Retinal pigment epithelial cell (primary cell): ENCODE results near the gene SLC9A9.
A peak's percentile ranks its signal among the peaks of the same experiment; 100 is the strongest.

Source experiments
- DNase-seq: peaks from one replicate; pipeline ENCODE4 v3.0.0-alpha.2; 2010; ENCODE audit warnings: low read depth
- H3K4me3 ChIP-seq: 2 replicates; pipeline ENCODE4 v1.5.1; 2011; ENCODE audit warnings: mild to moderate bottlenecking, low read length, control low read depth, moderate library complexity
- TF ChIP-seq, protein P1 (sequence below): conservative IDR thresholded peaks from 2 replicates; pipeline ENCODE4 v1.5.1; 2011; ENCODE audit warnings: low read depth, low read length, control low read depth, inconsistent platforms

The SLC9A9 gene

DNA sequence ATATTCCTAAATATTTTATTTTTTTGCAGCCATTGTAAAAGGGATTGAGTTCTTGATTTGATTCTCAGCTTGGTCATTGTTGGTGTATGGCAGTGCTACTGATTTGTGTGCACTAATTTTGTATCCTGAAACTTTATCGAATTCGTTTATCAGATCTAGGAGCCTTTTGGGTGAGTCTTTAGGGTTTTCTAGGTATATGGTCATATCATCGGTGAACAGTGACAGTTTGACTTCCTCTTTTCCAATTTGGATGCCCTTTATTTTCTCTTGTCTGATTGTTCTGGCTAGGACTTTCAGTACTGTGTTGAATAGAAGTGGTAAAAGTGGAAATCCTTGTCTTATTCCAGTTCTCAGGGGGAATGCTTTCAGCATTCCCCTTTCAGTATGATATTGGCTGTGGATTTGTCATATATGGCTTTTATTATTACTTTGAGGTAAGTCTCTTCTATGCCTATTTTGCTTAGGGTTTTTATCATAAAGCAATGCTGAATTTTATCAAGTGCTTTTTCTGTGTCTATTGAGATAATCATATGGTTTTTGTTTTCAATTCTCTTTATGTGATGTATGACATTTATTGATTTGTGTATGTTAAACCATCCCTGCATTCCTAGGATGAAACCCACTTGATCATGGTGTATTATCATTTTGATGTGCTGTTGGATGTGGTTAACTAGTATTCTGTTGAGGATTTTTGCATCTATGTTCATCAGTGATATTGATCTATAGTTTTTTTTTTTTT is 11.4 kb upstream of the SLC9A9 start:
- TF ChIP-seq, protein P1, sequence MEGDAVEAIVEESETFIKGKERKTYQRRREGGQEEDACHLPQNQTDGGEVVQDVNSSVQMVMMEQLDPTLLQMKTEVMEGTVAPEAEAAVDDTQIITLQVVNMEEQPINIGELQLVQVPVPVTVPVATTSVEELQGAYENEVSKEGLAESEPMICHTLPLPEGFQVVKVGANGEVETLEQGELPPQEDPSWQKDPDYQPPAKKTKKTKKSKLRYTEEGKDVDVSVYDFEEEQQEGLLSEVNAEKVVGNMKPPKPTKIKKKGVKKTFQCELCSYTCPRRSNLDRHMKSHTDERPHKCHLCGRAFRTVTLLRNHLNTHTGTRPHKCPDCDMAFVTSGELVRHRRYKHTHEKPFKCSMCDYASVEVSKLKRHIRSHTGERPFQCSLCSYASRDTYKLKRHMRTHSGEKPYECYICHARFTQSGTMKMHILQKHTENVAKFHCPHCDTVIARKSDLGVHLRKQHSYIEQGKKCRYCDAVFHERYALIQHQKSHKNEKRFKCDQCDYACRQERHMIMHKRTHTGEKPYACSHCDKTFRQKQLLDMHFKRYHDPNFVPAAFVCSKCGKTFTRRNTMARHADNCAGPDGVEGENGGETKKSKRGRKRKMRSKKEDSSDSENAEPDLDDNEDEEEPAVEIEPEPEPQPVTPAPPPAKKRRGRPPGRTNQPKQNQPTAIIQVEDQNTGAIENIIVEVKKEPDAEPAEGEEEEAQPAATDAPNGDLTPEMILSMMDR = no peak
- H3K4me3 ChIP-seq = no peak overlapping the region

DNA sequence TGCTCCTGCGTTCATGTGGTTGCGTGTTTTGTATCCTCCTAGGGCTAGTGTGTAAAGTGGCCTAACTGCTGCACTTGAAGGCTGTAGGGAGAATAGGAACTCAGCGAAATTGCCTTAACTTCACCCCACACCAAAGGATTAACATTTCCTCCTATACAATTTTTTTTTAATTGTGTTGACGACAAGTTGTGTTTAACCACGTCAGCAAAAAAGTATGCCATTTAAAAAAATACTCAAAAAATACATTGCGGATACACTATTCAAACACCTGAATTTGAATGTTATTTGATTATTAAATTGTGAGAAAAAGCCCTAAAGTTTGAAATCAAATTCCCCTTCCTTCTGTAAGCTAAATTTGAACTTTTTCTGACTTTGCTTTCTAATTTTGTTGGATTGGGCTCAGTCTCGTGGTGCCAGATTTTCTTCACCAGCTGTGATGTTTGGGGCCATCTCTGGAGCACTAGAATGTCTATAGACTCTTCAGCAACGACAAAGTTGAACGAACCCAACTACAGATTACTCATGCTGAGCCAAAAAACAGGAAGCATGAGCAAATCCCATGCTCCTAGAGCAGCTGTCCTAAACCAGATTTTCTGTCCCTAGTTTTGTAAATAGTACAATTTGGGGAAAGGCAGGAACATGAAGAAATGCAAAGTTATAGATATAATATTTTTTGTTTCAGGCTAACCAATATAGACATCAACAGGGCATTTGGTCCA is 8.1 kb upstream of the SLC9A9 start:
- H3K4me3 ChIP-seq = no peak overlapping the region
- DNase-seq = no peak
- TF ChIP-seq, protein P1 = no peak

More for the DNA sequence above, 11.4 kb upstream of the SLC9A9 start:
- DNase-seq = no peak

DNA sequence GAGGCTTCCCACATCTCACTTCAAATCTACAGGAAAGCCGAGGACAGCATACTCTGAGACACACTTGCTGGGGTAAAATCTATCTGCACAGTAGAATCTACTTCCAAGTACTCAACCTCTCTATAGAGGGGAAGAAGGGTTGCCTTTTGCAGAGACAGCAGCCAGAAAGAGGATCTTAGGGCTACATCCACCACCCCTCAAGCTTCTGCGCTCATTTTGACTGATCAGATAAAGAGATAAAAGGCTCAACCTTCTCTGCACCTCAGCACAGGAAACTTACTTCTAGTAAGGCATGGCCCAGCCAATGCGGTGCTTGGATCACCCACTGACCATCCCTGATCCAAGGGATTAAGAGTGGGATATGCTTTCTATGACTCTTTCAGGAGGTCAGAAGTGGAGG is 6.9 kb upstream of the SLC9A9 start:
- no peak overlapping the region for H3K4me3 ChIP-seq
- DNase-seq = no peak
- TF ChIP-seq, protein P1 = no peak

DNA sequence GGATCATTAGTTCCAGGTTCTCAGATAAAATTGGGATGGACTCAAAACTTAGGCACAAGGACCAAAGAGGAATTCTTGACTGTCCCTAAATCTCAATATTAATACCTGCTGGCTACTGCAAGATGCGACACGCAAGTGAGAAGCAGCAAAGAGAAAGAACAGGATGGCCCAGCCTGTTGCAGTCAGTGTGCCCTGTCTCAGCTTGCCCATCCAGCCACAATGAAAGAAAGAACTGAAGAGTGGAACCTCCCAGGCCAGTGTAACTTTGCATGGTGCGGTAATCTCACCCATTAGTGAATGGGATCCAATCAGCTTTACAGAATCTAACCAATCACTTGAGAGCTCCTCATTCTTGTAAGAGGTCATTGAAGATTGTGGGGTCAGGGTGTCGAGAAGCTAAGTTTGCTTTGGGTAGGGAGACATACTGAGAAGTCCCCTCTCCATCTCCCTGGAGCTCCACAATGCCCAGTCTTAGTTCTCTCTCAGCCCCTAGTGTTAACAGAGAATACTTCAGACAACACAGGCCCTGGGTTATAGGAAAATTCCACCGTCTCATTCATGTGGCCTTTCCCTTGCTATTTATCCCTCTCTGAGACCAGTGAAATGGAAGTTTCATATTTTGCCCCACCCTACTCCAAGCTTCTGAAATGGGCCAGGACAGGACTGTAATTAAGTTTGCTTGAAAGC is 3.2 kb upstream of the SLC9A9 start:
- TF ChIP-seq, protein P1 = no peak
- DNase-seq = no peak
- H3K4me3 ChIP-seq = no peak overlapping the region

DNA sequence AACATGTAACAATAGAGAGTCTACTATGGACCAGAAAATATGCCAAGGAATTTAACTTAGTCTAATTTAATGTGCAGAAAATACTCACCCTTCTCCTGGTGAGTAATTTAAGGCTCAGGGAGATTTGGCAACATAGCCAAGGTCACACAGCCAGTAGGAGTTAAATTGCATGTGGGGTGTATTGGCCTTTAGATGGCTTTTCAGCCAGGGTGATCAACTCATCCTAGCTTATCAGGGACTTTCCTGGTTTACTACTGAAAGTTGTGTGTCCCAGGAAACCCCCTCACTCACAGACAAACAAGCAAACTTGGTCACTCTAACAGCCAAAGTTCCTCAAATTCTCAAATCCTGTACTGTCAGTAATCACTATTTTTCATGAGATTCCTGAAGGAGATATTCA is 2.6 kb upstream of the SLC9A9 start:
- TF ChIP-seq, protein P1 = no peak

DNA sequence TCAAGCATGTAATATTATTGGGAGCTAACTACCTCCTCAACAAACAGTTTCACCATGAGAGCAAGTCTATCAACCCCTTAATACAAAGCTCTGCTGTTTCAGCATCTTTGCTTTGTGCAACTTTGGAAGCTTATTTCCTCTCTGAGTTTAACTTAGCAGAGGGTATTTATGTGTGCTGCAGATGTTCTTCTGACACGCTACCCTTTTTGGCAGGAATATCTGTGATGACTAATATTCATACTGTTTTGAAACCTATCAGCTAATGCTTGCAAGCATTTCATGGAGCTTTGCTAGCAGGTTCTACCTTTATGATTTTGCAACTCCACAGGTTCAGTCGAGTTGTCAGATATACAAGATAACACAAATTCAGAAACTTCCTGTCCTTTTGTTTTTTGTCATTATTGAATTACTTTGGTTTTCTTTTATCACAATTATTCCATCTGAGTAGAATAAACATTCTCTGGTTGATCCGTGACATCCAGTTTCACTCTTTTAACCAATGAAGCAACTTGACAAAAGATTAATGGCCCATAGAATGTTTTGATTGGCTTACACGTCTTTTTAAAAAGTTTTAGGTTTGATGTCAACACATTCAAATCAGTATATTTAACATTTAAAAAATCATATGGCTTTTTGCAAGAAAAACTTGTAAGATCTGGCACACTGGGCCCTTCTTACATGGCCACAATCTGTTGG is 1.7 kb upstream of the SLC9A9 start:
- TF ChIP-seq, protein P1 = no peak
- DNase-seq = peak; percentile 64
- H3K4me3 ChIP-seq = no peak overlapping the region

More for the DNA sequence above, 2.6 kb upstream of the SLC9A9 start:
- DNase-seq = no peak
- no peak overlapping the region for H3K4me3 ChIP-seq
